MM.1S (cell line): Measurements from ENCODE around the gene ARHGEF2.
A peak's percentile ranks its signal among the peaks of the same experiment; 100 is the strongest.

Experiments
- DNase-seq: peaks from one replicate; pipeline ENCODE4 v3.0.0-alpha.2; 2015
- H2AFZ ChIP-seq: fragments of 300-600 bp; sonication (generic); 2 replicates; pipeline ENCODE4 v1.6.0; 2016; ENCODE audit warnings: antibody characterized with exemption, low read length
- H3F3A ChIP-seq: fragments of 300-600 bp; sonication (generic); 2 replicates; pipeline ENCODE4 v1.6.1; 2016; ENCODE audit warnings: mild to moderate bottlenecking, antibody characterized with exemption, low read length, moderate library complexity, mixed read lengths; ENCODE audit not compliant: insufficient read depth
- H3K27ac ChIP-seq: fragments of 300-600 bp; sonication (generic); 2 replicates; pipeline ENCODE4 v1.5.1; 2016; ENCODE audit warnings: mild to moderate bottlenecking, low read length
- H3K27me3 ChIP-seq: fragments of 300-600 bp; sonication (generic); replicated peaks from 2 replicates; pipeline ENCODE4 v1.6.0; 2016; ENCODE audit warnings: low read length; ENCODE audit not compliant: insufficient read depth
- H3K36me3 ChIP-seq: fragments of 300-600 bp; sonication (generic); replicated peaks from 2 replicates; pipeline ENCODE4 v1.6.1; 2016; ENCODE audit warnings: mild to moderate bottlenecking, low read length, mixed read lengths; ENCODE audit not compliant: insufficient read depth
- H3K4me1 ChIP-seq: fragments of 300-600 bp; sonication (generic); 2 replicates; pipeline ENCODE4 v1.6.1; 2016; ENCODE audit warnings: low read length, mixed read lengths
- H3K4me2 ChIP-seq: fragments of 300-600 bp; sonication (generic); 2 replicates; pipeline ENCODE4 v1.6.0; 2016; ENCODE audit warnings: low read depth, low read length
- H3K4me3 ChIP-seq: fragments of 300-600 bp; sonication (generic); 2 replicates; pipeline ENCODE4 v1.5.1; 2016; ENCODE audit warnings: low read length, mixed read lengths
- H3K79me2 ChIP-seq: fragments of 300-600 bp; sonication (generic); 2 replicates; pipeline ENCODE4 v1.6.1; 2016; ENCODE audit warnings: mixed run types, low read length, mixed read lengths
- H3K9ac ChIP-seq: fragments of 300-600 bp; sonication (generic); 2 replicates; pipeline ENCODE4 v1.6.1; 2016; ENCODE audit warnings: low read length, mixed read lengths
- H3K9me2 ChIP-seq: fragments of 300-600 bp; sonication (generic); replicated peaks from 2 replicates; pipeline ENCODE4 v1.6.1; 2016; ENCODE audit warnings: mild to moderate bottlenecking, low read length, mixed read lengths; ENCODE audit not compliant: insufficient read depth
- H3K9me3 ChIP-seq: fragments of 300-600 bp; sonication (generic); replicated peaks from 2 replicates; pipeline ENCODE4 v1.6.1; 2016; ENCODE audit warnings: mild to moderate bottlenecking, low read length, mixed read lengths; ENCODE audit not compliant: insufficient read depth
- H4K20me1 ChIP-seq: fragments of 300-600 bp; sonication (generic); 2 replicates; pipeline ENCODE4 v1.6.1; 2016; ENCODE audit warnings: mild to moderate bottlenecking, low read length, moderate library complexity, mixed read lengths; ENCODE audit not compliant: insufficient read depth
- CTCF ChIP-seq: fragments of 300-600 bp; sonication (generic); IDR thresholded peaks from 2 replicates; pipeline ENCODE4 v1.5.1; 2016; ENCODE audit warnings: antibody characterized with exemption, low read length, mixed read lengths
- EZH2 ChIP-seq: fragments of 300-600 bp; sonication (generic); optimal IDR thresholded peaks from 2 replicates; pipeline ENCODE3; 2017; ENCODE audit warnings: low read depth, mild to moderate bottlenecking, antibody characterized with exemption, low read length, mixed read lengths
- EZH2phosphoT487 ChIP-seq: fragments of 300-600 bp; sonication (generic); IDR thresholded peaks from 2 replicates; pipeline ENCODE4 v1.6.1; 2018; ENCODE audit warnings: antibody characterized with exemption, low read length

Gene ARHGEF2

GRCh38 chr1:155970531-155971167 lies 7.7 kb downstream of the ARHGEF2 start:
- H3K4me1 ChIP-seq = peaks cover 68% of the 10 kb centered on the region
- no peak overlapping the region for H3K4me3 ChIP-seq
- no peak overlapping the region; the same call in 1 of the 2 replicates for H3K9ac ChIP-seq
- no peaks in the 10 kb centered on the region for H3K27me3 ChIP-seq
- peaks cover 72% of the 10 kb centered on the region for H4K20me1 ChIP-seq
- peak; percentile 43 for DNase-seq
- H3K9me3 ChIP-seq = no peaks in the 10 kb centered on the region
- no peak for TF ChIP-seq EZH2
- no peak for TF ChIP-seq EZH2phosphoT487
- no peak for TF ChIP-seq CTCF
- peaks cover 19% of the 10 kb centered on the region for H3F3A ChIP-seq
- no peak overlapping the region for H2AFZ ChIP-seq
- H3K36me3 ChIP-seq = peaks cover 31% of the 10 kb centered on the region
- H3K79me2 ChIP-seq = peaks cover 100% of the 10 kb centered on the region
- H3K27ac ChIP-seq = peak overlapping the region; percentile 54; the same call in 1 of the 2 replicates
- no peaks in the 10 kb centered on the region for H3K9me2 ChIP-seq
- H3K4me2 ChIP-seq = peak overlapping the region; percentile 31; the same call in 1 of the 2 replicates

- H2AFZ ChIP-seq = no peak overlapping the region
- DNase-seq = no peak
- peaks cover 15% of the 10 kb centered on the region; the same call in 1 of the 2 replicates for H3F3A ChIP-seq
- H3K27ac ChIP-seq = no peak overlapping the region
- TF ChIP-seq EZH2 = no peak
- peaks cover 100% of the 10 kb centered on the region for H3K79me2 ChIP-seq
- no peak overlapping the region for H3K9ac ChIP-seq
- no peaks in the 10 kb centered on the region for H3K9me3 ChIP-seq
- peaks cover 68% of the 10 kb centered on the region for H3K4me1 ChIP-seq
- H4K20me1 ChIP-seq = peaks cover 59% of the 10 kb centered on the region
- H3K9me2 ChIP-seq = no peaks in the 10 kb centered on the region
- H3K4me3 ChIP-seq = no peak overlapping the region
- peaks cover 35% of the 10 kb centered on the region for H3K36me3 ChIP-seq
- H3K27me3 ChIP-seq = no peaks in the 10 kb centered on the region
- H3K4me2 ChIP-seq = no peak overlapping the region
These were observed 9.0 kb downstream of the ARHGEF2 start for GRCh38 chr1:155969377-155969791.

- Histone ChIP-seq H3K4me3 (no peak overlapping the region), H3K4me2 (no peak overlapping the region), H3K4me1 (peaks cover 63% of the 10 kb centered on the region), H3K9ac (no peak overlapping the region), H4K20me1 (peaks cover 52% of the 10 kb centered on the region), H3K36me3 (peaks cover 38% of the 10 kb centered on the region), H3K9me3 (no peaks in the 10 kb centered on the region), H2AFZ (no peak overlapping the region), H3K79me2 (peaks cover 96% of the 10 kb centered on the region), H3K27me3 (no peaks in the 10 kb centered on the region), H3K27ac (no peak overlapping the region), H3K9me2 (no peaks in the 10 kb centered on the region), H3F3A (peaks cover 15% of the 10 kb centered on the region; the same call in 1 of the 2 replicates)
- TF ChIP-seq EZH2 = no peak
- no peak for DNase-seq
These were observed 9.7 kb downstream of the ARHGEF2 start for GRCh38 chr1:155968670-155969069.

GRCh38 chr1:155968051-155968400 lies 10.3 kb downstream of the ARHGEF2 start:
- DNase-seq = no peak
- H3K9ac ChIP-seq = no peak overlapping the region

More at GRCh38 chr1:155968051-155968400, 10.3 kb downstream of the ARHGEF2 start:
- peaks cover 48% of the 10 kb centered on the region for H4K20me1 ChIP-seq
- no peak overlapping the region for H2AFZ ChIP-seq
- no peaks in the 10 kb centered on the region for H3K27me3 ChIP-seq
- peaks cover 38% of the 10 kb centered on the region for H3K36me3 ChIP-seq
- no peak overlapping the region for H3K4me2 ChIP-seq
- H3K4me1 ChIP-seq = peaks cover 61% of the 10 kb centered on the region
- H3F3A ChIP-seq = peaks cover 15% of the 10 kb centered on the region; the same call in 1 of the 2 replicates
- no peaks in the 10 kb centered on the region for H3K9me3 ChIP-seq
- H3K79me2 ChIP-seq = peaks cover 96% of the 10 kb centered on the region
- H3K9me2 ChIP-seq = no peaks in the 10 kb centered on the region
- H3K4me3 ChIP-seq = no peak overlapping the region
- TF ChIP-seq EZH2 (no peak), CTCF (no peak), EZH2phosphoT487 (no peak)
- no peak overlapping the region for H3K27ac ChIP-seq
